H1 (cell line): ENCODE data around the gene GALNT2. TPM values are rescaled to one million over a fixed set of nuclear protein-coding genes. Genes with fewer than 3 reads are reported as not detected.

ENCODE experiments used
- PHF8 ChIP-seq: fragments of 200-600 bp; sonication (generic); conservative IDR thresholded peaks from 2 replicates; pipeline ENCODE4 v1.7.1; 2012; ENCODE audit warnings: low read depth, mild to moderate bottlenecking, inconsistent platforms, low read length, moderate library complexity
- polyA plus RNA-seq, 7 experiments: library from polyadenylated mRNA; depleted of rRNA in 3 of 7; stranded (reverse) in 5 of 7; unstranded in 2 of 7; fragments of >200 nt in 5 of 7; fragments of 200-250 nt in 2 of 7; gene quantifications; 1 replicate in 5 of 7; 2 replicates in 1 of 7; 4 replicates in 1 of 7; pipeline versions ENCODE4 v1.2.1 to v1.2.3, GENCODE V29; 2011 to 2013; ENCODE audit warnings: missing spikeins in 2 of 7, mixed read lengths in 2 of 7
- total RNA-seq: library from RNA; stranded (reverse); fragmentation: NEBNext Ultra II Directional; extraction: Animal tissue kit (Norgen Biotek cat#: 25700); gene quantifications from 2 replicates; pipeline ENCODE4 v1.2.1, GENCODE V29; 2021
- TF ChIP-seq, protein P1 (sequence below): fragments of 300-600 bp; sonication (generic); IDR thresholded peaks from 2 replicates; pipeline ENCODE4 v1.7.1; 2012; ENCODE audit warnings: low read length, moderate library complexity, mild to moderate bottlenecking, inconsistent platforms; ENCODE audit not compliant: insufficient replicate concordance

GALNT2 gene
- total and polyA plus RNA-seq, 2 of the 8 experiments (the other 6 are each of a cell fraction or from before 2014, with no cell fraction given), result 34.5 to 75.3 TPM

DNA sequence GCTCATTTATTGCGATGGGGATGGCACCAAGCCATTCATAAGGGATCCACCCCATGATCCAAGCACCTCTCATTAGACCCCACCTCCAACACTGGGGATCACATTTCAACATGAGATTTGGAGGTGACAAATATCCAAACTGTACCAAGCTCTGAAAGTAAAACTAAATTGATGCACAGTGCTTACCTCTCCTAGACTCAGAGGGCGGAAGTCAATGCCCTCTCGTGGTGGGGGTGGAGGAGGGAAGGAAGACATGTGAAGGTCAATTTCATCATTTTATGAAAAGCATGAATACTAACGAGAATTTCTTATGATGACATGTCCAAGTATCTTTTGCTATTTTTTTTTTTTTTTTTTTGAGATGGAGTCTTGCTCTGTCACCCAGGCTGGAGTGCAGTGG lies 239.1 kb downstream of the GALNT2 start (continued):
- TF ChIP-seq, protein P1, sequence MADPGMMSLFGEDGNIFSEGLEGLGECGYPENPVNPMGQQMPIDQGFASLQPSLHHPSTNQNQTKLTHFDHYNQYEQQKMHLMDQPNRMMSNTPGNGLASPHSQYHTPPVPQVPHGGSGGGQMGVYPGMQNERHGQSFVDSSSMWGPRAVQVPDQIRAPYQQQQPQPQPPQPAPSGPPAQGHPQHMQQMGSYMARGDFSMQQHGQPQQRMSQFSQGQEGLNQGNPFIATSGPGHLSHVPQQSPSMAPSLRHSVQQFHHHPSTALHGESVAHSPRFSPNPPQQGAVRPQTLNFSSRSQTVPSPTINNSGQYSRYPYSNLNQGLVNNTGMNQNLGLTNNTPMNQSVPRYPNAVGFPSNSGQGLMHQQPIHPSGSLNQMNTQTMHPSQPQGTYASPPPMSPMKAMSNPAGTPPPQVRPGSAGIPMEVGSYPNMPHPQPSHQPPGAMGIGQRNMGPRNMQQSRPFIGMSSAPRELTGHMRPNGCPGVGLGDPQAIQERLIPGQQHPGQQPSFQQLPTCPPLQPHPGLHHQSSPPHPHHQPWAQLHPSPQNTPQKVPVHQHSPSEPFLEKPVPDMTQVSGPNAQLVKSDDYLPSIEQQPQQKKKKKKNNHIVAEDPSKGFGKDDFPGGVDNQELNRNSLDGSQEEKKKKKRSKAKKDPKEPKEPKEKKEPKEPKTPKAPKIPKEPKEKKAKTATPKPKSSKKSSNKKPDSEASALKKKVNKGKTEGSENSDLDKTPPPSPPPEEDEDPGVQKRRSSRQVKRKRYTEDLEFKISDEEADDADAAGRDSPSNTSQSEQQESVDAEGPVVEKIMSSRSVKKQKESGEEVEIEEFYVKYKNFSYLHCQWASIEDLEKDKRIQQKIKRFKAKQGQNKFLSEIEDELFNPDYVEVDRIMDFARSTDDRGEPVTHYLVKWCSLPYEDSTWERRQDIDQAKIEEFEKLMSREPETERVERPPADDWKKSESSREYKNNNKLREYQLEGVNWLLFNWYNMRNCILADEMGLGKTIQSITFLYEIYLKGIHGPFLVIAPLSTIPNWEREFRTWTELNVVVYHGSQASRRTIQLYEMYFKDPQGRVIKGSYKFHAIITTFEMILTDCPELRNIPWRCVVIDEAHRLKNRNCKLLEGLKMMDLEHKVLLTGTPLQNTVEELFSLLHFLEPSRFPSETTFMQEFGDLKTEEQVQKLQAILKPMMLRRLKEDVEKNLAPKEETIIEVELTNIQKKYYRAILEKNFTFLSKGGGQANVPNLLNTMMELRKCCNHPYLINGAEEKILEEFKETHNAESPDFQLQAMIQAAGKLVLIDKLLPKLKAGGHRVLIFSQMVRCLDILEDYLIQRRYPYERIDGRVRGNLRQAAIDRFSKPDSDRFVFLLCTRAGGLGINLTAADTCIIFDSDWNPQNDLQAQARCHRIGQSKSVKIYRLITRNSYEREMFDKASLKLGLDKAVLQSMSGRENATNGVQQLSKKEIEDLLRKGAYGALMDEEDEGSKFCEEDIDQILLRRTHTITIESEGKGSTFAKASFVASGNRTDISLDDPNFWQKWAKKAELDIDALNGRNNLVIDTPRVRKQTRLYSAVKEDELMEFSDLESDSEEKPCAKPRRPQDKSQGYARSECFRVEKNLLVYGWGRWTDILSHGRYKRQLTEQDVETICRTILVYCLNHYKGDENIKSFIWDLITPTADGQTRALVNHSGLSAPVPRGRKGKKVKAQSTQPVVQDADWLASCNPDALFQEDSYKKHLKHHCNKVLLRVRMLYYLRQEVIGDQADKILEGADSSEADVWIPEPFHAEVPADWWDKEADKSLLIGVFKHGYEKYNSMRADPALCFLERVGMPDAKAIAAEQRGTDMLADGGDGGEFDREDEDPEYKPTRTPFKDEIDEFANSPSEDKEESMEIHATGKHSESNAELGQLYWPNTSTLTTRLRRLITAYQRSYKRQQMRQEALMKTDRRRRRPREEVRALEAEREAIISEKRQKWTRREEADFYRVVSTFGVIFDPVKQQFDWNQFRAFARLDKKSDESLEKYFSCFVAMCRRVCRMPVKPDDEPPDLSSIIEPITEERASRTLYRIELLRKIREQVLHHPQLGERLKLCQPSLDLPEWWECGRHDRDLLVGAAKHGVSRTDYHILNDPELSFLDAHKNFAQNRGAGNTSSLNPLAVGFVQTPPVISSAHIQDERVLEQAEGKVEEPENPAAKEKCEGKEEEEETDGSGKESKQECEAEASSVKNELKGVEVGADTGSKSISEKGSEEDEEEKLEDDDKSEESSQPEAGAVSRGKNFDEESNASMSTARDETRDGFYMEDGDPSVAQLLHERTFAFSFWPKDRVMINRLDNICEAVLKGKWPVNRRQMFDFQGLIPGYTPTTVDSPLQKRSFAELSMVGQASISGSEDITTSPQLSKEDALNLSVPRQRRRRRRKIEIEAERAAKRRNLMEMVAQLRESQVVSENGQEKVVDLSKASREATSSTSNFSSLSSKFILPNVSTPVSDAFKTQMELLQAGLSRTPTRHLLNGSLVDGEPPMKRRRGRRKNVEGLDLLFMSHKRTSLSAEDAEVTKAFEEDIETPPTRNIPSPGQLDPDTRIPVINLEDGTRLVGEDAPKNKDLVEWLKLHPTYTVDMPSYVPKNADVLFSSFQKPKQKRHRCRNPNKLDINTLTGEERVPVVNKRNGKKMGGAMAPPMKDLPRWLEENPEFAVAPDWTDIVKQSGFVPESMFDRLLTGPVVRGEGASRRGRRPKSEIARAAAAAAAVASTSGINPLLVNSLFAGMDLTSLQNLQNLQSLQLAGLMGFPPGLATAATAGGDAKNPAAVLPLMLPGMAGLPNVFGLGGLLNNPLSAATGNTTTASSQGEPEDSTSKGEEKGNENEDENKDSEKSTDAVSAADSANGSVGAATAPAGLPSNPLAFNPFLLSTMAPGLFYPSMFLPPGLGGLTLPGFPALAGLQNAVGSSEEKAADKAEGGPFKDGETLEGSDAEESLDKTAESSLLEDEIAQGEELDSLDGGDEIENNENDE, result no peak
- no peak for TF ChIP-seq PHF8
